GM19452 (cell line): ENCODE results near the gene XPO5.

Source experiments
- ATAC-seq: cut with Tn5 transposase; IDR thresholded peaks from one replicate; pipeline ENCODE4 v1.9.1; 2021; ENCODE audit not compliant: unreplicated experiment

Gene XPO5

DNA sequence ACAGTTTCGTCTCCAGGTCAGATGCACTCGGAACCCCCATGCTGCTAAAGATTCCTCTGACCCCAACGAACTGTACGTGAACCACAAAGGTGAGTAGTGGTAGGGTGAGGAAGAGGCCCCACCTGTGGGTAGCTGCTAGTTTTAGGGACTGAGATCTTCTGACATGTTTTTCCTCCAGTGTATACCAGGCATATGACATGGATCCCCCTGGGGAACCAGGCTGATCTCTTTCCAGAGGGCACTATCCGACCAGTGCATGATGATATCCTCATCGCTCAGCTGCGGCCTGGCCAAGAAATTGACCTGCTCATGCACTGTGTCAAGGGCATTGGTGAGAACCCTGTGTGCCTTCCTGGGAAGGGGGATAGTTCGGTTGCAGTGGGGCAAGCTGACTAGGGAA is 55.7 kb downstream of the XPO5 start:
- no peak for ATAC-seq

DNA sequence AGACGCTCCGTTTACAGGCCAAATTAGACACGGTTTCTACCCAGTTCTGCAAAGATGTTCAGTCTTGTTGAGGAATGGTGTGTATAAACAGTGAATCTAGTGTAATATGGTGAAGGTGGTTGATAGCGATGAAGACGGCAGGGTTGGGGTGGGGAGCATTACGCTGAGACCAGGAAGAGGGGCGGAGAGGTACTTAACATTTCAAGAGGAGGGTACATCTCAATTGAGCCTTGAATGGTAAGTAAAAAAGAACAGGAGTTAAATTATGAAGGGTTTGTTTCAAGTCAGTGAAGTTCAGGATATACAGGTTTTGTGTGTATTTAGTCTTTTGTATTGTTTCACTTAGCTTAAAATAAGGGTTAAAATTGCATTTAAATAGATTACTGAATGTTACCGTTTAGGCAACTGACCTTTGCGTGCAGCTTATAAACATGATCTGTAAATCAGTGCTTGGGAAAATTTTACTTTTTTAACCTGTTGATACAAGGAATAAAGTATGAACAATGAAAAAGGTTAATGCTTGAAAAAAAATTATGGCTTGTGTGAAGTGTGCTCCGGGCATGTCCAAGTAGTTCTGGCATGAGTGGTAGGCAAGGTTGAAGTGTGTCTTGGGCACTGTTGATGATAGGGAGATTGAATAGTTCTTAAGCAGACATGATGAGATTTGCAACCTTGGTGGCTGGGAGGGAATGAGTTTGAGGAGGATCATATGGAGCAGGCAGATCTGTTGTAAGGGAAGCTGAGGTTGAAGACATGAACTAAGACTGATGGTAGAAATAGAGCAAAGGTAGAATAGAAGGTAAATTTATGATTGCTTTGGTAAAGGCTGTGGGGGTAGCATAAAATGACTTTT is 58.1 kb downstream of the XPO5 start:
- ATAC-seq: no peak

DNA sequence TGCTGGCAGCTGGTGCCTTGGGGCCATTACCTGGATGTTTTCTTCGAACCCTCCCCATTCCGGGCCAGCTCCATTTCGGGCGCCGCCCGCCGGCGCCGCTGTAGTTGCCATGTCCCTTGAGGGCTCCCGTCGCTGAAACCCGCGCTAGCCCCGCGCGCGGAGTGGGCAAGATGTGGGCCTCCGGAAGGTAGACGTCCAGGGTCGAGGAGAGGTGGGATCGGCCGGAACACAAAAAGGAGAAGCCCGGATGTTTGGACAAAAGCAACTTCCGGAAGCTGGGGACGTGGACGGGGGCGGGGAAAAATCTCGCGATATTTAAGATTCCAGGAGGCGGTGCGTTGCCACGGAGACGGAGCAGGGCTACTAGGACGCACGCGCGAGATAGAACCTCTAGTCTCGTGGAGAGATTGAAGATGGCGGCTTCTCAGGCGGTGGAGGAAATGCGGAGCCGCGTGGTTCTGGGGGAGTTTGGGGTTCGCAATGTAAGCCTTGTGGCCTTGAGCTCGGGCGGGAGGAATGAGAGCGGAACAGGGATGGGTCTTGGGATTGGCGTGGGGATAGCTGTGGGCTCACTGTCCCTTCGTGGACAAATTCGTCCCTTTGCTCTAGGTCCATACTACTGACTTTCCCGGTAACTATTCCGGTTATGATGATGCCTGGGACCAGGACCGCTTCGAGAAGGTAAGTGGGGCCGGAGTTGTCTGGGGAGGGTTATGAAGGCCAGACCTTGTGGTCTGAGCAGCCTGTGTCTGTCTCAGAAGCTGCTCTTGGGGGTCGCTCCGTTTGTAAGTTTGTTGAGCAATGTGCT is 58.9 kb downstream of the XPO5 start, which contains the start of the genes POLR1C and YIPF3:
POLR1C (plus strand) TSS at position 393 of the 808 bp plus-strand sequence; CDS start at position 414, 21 bp downstream.
YIPF3 (minus strand) TSS at position 230 of the 808 bp plus-strand sequence; CDS start at position 111, 119 bp downstream.
- ATAC-seq: peak; percentile 90

DNA sequence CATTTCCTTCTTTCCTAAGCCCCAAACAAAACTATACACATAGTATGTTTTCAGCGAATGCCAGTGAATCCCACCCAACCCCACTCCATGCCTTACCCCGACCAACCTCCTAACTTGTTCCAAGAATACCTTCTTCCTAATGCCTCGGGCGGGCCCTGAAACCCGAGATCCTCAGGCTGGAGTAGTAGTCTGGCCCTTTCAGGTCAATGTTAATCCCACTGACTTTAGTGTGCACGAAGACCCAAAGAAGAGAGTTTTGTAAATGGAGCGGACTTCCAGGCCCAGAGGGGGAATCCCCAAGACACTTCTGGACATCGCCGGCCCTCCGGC is 59.5 kb downstream of the XPO5 start:
- peak; percentile 2 for ATAC-seq

DNA sequence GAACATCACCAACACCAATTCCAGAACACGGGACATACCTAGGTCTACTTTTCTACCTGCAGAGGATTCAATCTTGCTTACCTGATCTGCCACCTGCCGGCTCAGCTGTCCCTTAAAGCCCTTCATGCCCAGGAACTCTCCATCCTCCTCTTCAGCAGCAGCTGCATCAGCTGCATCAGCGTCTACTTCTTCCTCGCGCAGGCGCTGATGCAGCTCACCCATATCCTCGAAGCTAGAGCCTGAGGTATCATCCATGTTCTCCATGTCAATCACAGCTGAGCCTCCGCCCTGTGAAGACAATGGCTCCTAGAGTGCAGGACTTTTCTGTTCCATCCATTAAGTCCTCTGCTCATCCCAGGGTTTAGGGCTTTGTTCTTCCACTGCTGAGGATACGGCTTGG is 60.0 kb downstream of the XPO5 start:
- ATAC-seq: no peak

DNA sequence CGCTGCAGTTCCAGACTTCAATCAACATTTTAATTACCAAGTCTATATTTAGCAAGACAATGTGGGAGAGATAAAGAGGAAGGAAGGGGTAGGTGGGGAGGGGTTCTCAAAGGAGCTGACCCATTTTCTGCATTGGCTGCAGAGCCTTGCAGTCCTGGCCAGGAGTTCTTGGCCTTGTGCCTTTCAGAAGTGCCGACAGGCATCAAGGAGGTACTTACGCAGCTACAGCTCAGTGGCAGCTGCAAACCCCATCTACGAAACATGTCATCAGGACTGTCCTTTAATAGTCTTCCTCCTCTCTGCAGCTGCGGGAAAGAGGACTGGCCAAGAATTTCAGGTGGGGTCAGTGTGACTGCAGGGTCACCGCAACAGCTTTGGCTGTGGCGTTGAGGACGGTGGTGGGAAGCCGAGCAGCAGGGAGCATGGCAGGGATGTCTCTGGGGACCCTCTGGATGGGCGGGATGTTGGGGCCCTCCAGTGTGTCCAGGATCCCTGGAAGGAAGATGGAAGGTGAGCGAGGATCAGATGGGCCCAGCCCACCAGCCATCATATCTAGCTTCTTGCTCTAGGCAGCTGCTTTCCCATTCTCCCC is 63.9 kb downstream of the XPO5 start:
- ATAC-seq: no peak

DNA sequence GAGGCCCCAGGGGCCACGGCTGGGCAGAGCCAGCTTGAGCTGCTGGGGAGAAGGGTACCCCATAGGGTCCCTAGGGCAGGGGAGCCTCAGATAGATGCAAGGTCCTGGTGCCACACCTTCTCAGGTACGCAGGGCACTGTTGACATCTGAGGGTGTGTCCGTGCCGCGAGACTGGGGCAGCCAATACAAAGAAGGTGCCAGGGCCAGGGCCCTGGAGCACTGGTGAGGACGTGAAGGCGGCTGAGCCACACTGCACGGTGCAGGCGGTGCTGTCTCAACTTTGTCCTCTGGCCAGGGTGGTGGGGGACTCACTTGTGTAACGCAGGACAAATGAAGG is 65.0 kb downstream of the XPO5 start:
- no peak for ATAC-seq

DNA sequence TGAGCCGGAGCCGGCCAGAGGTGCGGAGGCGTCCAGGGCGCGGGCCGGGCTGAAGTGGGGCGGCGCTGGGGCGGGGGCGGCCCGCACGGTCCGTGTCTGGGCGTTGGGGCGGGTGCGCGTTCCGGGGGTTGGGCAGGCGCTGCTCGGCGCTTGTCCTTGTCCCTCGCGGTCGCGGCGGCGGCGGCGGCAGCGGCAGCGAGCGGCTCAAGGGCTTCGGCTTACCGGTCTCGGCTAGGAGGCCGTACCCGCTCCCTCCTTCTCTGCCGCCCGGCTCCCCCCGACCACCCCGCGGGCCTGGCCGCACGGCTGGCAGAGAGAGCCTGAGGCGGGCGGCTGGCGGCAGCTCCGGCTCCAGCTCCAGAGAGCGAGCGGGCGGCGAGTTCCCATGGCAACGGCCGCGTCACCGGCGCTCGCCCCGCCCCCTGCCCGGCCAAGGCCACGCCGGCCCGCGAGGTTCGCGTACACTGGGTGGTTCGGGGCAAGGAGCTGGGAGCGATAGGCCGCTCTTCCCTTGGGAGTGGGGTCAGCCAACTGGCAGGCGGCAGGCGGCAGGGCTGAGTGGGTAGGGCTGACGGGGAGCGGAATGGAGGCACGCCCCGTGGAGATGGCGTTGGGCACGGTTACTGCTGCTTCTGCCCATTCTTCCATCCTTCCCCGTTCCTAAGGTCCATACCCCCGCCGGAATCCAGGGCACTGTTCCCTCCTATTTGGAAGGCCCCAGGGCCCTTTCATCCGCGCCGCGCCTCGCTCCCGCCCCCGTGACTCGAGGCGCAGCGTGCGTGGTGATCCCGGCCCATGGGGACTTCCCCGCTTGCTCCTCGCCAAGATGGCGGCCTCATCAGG is 65.6 kb downstream of the XPO5 start, which contains the start of gene LRRC73:
LRRC73 (minus strand) TSS at position 363 of the 843 bp plus-strand sequence. CDS start 561 bp downstream, outside the sequence.
- peak; percentile 65 for ATAC-seq

DNA sequence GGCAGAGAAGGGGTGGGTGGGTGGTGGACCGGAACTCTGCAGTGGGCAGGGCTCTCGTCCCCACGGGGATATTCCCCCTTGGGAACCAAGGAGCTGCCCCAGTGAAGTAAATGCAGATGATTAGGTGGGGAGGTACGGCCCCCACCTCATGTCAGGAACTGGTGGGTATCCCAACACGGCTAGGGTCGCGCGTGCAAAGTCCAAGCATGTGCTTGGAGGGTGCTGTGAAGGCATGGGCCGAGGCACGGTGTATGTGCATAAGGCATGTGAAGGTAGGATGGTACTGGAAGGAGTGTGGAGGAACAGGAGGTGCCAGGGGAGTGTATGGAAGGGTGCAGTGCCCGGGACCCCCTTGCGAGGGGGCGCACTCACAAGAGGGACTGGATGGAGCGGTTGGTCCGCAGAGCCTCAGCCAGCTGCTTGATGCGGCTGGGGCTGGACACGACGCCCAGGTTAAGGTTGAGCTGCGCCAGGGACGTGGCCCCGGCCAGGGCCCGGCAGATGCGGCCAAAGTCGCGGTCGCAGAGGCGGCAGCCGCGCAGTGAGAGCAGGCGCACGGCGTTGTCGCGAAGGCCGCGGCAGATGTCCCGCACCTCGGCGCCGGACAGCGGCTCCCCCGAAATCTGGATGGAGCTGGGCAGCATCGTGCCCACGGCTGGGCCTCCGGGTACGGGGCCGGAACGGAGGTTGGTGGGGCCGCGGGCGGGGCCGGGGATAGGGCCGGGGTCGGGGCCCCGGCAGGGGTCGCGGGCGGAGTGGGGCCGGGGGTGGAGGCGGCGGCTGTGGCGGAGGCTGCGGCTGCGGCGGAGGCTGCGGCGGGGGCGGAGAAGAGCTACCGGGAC is 66.5 kb downstream of the XPO5 start:
- ATAC-seq: no peak

DNA sequence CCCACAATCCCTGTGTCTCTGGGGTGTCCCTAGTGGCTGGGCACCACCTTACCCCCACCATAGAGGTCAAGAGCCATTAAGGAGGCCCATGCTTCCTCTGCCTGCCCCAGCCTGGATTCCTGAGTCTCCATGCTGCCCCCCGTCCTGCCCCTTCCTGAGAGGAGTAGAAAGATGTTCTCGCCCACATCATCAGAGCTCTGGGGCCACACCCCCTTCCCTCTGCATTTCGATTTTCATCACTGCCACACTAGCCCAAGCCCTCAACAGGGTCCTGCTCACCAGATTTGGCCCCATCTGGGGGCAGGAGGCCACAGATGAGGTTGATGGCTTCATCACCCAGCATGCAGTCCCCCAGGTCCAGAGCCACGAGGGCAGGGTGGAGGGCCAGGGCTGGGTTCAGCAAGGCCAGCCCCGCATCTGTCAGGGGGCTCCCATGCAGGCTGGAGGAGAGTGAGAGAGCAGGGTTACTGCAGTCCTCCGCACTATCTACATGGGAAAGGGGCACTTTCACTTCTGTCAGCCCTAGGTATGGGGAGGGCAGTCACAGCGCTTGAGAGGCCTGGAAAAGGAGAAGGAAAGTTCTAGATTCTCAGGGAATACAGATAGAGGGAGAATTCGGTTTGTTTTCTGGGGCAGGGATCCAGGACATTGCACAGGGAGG is 67.2 kb downstream of the XPO5 start:
- no peak for ATAC-seq

DNA sequence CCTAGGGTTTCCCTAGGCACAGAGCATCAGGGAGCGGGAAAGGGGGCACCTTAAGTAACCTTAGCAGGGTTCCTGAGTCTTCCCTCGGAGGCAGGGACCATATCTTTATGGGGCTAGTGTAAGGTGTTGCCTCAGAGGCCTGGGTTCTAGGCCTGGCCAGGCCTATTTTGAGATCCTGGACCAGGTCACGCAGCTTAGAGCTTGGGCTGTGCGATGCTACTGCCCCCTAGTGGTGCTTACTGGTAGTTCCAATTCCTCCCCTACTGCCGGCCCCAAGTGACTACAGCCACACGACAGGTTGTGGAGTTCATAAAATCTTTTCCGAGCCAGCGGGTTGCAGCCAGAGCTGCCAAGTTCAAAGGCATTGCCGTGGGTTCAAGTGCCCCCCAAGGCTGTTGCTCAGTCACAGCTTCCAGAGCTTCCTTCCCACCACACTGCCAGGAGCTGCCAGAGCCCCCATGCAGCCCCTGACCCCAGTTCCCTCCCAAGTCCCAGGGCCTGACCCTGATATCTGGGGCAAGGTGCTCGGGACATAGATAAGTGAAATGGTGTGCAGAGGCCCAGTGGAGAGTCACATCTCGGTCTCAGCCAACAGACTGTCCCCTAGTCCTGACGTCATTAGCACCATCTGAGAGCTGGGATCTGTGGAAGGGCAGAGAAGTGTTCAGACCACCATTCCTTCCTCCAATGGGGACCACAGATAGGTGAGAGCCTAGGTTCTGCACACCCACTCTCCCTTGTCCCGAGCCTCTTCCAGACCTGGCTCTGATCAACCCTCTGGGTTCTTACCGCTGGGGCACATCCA is 69.0 kb downstream of the XPO5 start:
- ATAC-seq: no peak

DNA sequence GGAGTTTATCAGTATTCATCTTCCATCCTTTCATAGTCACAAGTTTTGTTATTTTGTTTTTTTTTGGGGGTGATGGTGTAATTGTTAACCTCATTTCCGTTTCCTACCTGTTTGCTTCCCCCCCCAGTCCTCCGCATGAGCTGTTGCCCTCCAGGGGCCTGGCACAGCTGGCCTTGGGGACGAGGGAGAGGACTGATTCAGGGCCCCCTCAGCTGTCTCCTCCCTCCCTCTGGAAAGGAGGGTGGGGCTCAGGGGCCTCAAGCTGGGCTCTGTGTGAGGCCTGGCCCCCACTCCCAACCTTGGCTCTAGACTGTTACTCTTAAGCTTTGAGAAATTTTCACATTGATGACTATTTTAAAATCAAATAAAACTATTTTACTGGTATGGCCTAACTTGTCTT is 69.7 kb downstream of the XPO5 start:
- no peak for ATAC-seq

DNA sequence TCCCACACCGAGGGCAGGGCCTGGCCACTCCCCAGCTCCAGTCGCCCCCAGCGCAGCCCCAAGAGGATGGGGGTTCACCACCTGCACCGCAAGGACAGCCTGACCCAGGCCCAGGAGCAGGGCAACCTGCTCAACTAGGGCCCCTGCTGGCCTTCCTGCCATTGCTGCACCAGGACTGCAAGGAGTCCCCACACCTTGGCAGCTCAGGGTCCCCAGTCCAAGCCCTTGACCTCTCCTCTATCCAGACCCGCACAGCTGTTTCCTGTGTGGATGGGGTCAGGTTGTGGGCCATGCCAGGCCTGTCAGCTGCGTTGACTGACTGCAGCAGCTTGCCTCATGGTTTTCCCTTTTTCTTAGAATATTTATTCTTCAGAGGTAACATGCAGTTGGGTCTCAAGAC is 70.1 kb downstream of the XPO5 start:
- ATAC-seq: no peak

DNA sequence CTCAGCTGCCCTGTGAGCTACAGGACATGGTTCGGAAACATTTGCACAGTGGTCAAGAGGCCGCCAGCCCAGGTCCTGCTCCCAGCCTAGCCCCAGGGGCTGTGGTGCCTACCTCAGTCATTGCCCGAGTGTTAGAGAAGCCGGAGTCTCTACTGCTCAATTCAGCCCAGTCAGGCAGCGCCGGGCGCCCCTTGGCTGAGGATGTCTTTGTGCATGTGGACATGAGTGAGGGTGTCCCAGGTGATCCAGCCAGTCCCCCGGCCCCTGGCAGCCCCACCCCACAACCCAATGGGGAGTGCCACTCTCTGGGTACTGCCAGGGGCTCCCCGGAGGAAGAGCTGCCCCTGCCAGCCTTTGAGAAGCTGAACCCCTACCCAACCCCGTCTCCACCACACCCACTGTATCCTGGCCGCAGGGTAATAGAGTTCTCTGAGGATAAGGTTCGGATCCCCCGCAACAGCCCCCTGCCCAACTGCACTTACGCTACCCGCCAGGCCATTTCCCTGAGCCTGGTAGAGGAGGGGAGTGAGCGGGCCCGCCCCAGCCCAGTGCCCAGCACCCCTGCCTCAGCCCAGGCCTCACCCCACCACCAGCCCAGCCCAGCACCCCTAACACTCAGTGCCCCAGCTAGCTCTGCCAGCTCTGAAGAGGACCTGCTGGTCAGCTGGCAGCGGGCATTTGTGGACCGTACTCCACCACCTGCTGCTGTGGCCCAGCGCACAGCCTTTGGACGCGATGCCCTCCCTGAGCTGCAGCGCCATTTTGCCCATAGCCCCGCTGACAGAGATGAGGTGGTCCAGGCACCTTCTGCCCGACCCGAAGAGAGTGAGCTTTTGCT is 70.9 kb downstream of the XPO5 start:
- ATAC-seq: no peak

DNA sequence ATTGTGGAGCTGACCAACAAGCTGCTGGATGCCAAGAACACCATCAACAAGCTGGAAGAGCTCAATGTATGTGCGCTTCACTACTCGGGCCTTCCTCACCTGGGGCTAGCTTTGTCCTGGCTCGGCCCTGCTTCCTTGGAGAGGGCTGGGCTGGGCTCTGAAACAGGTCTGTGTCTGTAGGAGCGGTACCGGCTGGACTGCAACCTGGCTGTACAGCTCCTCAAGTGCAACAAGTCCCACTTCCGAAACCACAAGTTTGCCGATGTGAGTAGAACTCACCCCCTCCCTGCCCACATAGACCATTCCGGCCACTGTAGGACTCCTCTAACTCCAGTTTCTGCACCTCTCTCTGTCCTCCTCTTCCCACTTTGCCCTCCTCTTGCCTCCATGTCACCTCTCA is 72.4 kb downstream of the XPO5 start:
- no peak for ATAC-seq

DNA sequence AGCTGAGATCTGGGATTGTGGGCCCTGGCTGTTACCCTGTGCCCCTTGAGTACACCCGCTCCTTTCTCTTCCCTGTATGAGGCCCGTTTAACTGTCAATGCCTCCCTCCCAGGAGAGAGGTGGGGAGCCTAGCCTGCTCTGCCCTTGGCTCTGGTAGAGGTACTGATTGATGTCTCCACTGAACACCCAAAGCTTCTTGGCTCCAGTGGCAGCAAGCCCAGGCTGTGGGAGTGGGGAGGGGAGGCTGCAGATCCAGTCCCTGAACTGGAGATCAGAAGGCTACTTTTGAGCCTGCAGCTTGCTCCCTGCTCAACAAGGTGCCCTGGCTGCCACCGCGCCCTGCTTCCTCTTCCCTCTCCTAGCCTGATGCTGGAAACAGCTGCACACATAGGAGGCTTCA is 73.2 kb downstream of the XPO5 start:
- no peak for ATAC-seq

DNA sequence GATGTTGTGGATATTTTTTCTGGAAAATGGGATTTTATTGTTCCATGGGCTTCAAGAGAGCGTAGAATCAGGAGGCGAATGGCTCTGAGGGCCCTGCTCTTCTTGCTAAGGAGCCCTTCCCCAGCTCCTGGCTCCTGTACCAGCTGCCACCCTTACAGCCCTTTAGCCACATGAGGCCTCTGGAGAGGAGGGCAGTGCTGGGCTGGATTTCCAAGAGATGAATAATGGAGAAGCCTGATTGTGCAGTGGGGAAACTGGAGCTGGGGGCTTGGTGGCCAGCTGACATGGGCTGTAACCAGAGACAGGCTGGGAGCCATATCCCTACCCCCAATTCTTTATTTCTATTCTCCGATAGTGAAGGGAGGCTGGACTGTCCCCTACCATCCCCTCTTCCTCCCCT is 74.9 kb downstream of the XPO5 start:
- ATAC-seq: no peak
